GM13977 (cell line): ENCODE data around the gene STAG1.
"Not testable (repeated sequence)": the region's sequence is repeated elsewhere in the genome, so short reads cannot be mapped to it uniquely, and the experiment has no call there.

ENCODE experiments used
- DNase-seq: peaks from one replicate; pipeline ENCODE4 v3.0.0; 2012; ENCODE audit warnings: low spot score
- CTCF ChIP-seq: IDR thresholded peaks from 2 replicates; pipeline ENCODE4 v1.5.1; 2012; ENCODE audit warnings: mild to moderate bottlenecking, control low read depth; ENCODE audit not compliant: insufficient read depth; ENCODE audit errors: extremely low read depth, missing control alignments
- in situ Hi-C: fragments of 300-500 bp; cut with MboI; formaldehyde crosslinking; loops from one replicate; pipeline ENCODE4 v1.12.0; 2022; ENCODE audit warnings: low sequenced_read_pairs, low pct_unique_long_range_greater_than_20kb, mixed read lengths, inconsistent platforms; ENCODE audit not compliant: unreplicated experiment

STAG1 gene

GRCh38 chr3:136753326-136753939 is 1.3 kb upstream of the STAG1 start:
- in situ Hi-C loops = loop anchor here (10.0 kb wide), 1 partner anchor 679 kb away; no protein-coding TSS in a partner anchor
- DNase-seq = no peak
- TF ChIP-seq CTCF = no peak

GRCh38 chr3:136752422-136753325 is 496 bp upstream of the STAG1 start:
- in situ Hi-C loops = loop anchor here (10.0 kb wide), 1 partner anchor 678 kb away; no protein-coding TSS in a partner anchor

GRCh38 chr3:136751316-136752171 is 634 bp downstream of the STAG1 start:
- peak; percentile 12 for TF ChIP-seq CTCF
- peak; percentile 67 for DNase-seq
- in situ Hi-C loops = loop anchor here (10.0 kb wide), 1 partner anchor 677 kb away; no protein-coding TSS in a partner anchor

More at GRCh38 chr3:136752422-136753325, 496 bp upstream of the STAG1 start:
- TF ChIP-seq CTCF = peak; percentile 37
- DNase-seq = peak; percentile 94

- no peak for TF ChIP-seq CTCF
- DNase-seq = no peak
- in situ Hi-C loops = loop anchor here (10.0 kb wide), 1 partner anchor 676 kb away; no protein-coding TSS in a partner anchor
These were observed 1.3 kb downstream of the STAG1 start for GRCh38 chr3:136750897-136751315.

GRCh38 chr3:136750209-136750896 is 1.8 kb downstream of the STAG1 start:
- no peak for TF ChIP-seq CTCF
- in situ Hi-C loops = loop anchor here (10.0 kb wide), 1 partner anchor 676 kb away; no protein-coding TSS in a partner anchor
- DNase-seq = no peak

GRCh38 chr3:136749602-136750001 is 2.6 kb downstream of the STAG1 start:
- in situ Hi-C loops = loop anchor here (10.0 to 25.0 kb wide), 3 partner anchors 362 to 675 kb away; no protein-coding TSS in a partner anchor

More at GRCh38 chr3:136749602-136750001, 2.6 kb downstream of the STAG1 start:
- not testable (repeated sequence) for DNase-seq
